Suprapubic skin (tissue), 3 donors: Measurements from ENCODE around the gene KIR3DL1.
"Not testable (repeated sequence)": the region's sequence is repeated elsewhere in the genome, so short reads cannot be mapped to it uniquely, and the experiment has no call there.

Experiments used
- CTCF ChIP-seq, 2 donors: fragments of 200-600 bp in 1 of 2; fragments of 450-650 bp in 1 of 2; sonication (generic) in 1 of 2; IDR thresholded peaks; one replicate each; pipeline ENCODE4 v1.5.1; 2016 to 2019; ENCODE audit warnings: antibody characterized with exemption in 2 of 2, mild to moderate bottlenecking in 1 of 2, moderate library complexity in 1 of 2
- POLR2A ChIP-seq, 2 donors: fragments of 450-650 bp; IDR thresholded peaks; one replicate each; pipeline ENCODE4 v1.6.1; 2017; ENCODE audit warnings: antibody characterized with exemption in 2 of 2, mild to moderate bottlenecking in 2 of 2, moderate library complexity in 2 of 2

DNA sequence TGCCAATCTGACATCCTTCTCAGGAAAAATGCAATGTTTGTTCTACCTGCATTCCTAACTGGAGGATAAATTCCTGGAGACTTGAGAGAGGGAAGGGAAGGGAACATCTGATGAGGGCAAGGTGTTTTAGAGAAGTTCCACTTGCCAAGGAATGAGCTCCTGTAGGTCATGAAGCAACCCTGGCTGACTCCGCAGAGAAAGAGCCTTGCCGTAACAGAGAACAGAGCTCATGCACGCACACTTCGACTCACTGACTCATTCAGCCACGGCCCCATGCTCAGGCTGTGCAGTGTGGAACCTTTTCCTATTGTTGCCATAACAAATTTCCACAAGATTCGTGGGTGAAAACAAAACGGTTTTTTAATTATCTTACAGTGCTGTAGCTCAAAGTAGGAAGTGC is 37.4 kb upstream of the KIR3DL1 start:
- TF ChIP-seq CTCF, POLR2A (IDR thresholded peaks at IDR 0.05): not testable (repeated sequence)
